H1 (cell line): ENCODE data around the gene NECTIN2.

ENCODE experiments used
- ASH2L ChIP-seq: fragments of 200-600, 300-600 bp; sonication (generic); IDR thresholded peaks from one replicate; pipeline ENCODE4 v1.7.1; 2017; ENCODE audit warnings: low read length
- CHD1 ChIP-seq: IDR thresholded peaks from 2 replicates; pipeline ENCODE4 v1.6.1; 2012; ENCODE audit warnings: low read depth, low read length, improper control_type of control experiment
- CHD2 ChIP-seq: IDR thresholded peaks from 2 replicates; pipeline ENCODE4 v1.6.1; 2012; ENCODE audit warnings: low read length, improper control_type of control experiment
- MAFK ChIP-seq: IDR thresholded peaks from 2 replicates; pipeline ENCODE4 v1.6.1; 2012; ENCODE audit warnings: low read depth, mild to moderate bottlenecking, improper control_type of control experiment, low read length
- POLR2A ChIP-seq, 2 experiments: IDR thresholded peaks; 1 replicate in 1 of 2; 2 replicates in 1 of 2; pipeline ENCODE4 v1.6.1; 2011; ENCODE audit warnings: low read depth in 2 of 2, low read length in 2 of 2, mild to moderate bottlenecking in 2 of 2; ENCODE audit errors: control extremely low read depth in 1 of 2
- POLR2AphosphoS5 ChIP-seq: IDR thresholded peaks from 2 replicates; pipeline ENCODE4 v1.6.1; 2011; ENCODE audit warnings: low read depth, low read length
- SP4 ChIP-seq: IDR thresholded peaks from 2 replicates; pipeline ENCODE4 v1.6.1; 2012; ENCODE audit warnings: low read length, inconsistent platforms
- TF ChIP-seq, protein P1 (sequence below), 3 experiments: IDR thresholded peaks; 1 replicate in 2 of 3; 2 replicates in 1 of 3; pipeline versions ENCODE4 v1.5.1 to v1.6.1; 2011; ENCODE audit warnings: low read length in 3 of 3, mild to moderate bottlenecking in 3 of 3, inconsistent platforms in 2 of 3, low read depth in 1 of 3, moderate library complexity in 1 of 3; ENCODE audit not compliant: insufficient read depth in 1 of 3; ENCODE audit errors: control extremely low read depth in 1 of 3
- TF ChIP-seq, protein P2 (sequence below): IDR thresholded peaks from 2 replicates; pipeline ENCODE4 v1.6.1; 2012; ENCODE audit warnings: inconsistent platforms

DNA sequence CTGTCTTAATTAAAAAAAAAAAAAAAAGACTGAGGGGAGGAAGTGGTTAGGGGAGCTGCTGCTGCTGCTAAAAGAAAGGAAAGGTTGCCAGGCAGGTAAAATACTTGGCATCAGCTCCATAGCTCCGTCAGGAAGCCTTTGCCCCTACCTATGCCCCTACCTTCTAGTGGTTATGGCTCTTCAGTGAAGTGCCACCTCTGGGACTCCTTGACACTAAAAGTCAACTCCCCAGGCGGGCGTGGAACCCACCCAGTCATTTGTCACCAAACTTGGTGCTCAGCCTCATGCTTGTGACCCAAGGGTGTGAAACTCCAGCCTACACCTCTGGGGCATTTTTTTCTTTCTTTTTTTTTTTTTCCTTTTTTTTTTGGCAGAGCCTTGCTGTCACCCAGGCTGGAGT lies 4.9 kb upstream of the NECTIN2 start:
- TF ChIP-seq MAFK (no peak), ASH2L (no peak), CHD1 (no peak), POLR2AphosphoS5 (no peak), CHD2 (no peak), POLR2A (IDR thresholded peaks at IDR 0.05; ENCODE audit: control extremely low read depth in 1 of 2, low read depth in 2 of 2, low read length in 2 of 2) (no peak), SP4 (no peak)
- TF ChIP-seq, protein P1, sequence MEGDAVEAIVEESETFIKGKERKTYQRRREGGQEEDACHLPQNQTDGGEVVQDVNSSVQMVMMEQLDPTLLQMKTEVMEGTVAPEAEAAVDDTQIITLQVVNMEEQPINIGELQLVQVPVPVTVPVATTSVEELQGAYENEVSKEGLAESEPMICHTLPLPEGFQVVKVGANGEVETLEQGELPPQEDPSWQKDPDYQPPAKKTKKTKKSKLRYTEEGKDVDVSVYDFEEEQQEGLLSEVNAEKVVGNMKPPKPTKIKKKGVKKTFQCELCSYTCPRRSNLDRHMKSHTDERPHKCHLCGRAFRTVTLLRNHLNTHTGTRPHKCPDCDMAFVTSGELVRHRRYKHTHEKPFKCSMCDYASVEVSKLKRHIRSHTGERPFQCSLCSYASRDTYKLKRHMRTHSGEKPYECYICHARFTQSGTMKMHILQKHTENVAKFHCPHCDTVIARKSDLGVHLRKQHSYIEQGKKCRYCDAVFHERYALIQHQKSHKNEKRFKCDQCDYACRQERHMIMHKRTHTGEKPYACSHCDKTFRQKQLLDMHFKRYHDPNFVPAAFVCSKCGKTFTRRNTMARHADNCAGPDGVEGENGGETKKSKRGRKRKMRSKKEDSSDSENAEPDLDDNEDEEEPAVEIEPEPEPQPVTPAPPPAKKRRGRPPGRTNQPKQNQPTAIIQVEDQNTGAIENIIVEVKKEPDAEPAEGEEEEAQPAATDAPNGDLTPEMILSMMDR (IDR thresholded peaks at IDR 0.05; ENCODE audit: control extremely low read depth in 1 of 3, insufficient read depth in 1 of 3, low read depth in 1 of 3, low read length in 3 of 3) = no peak
- TF ChIP-seq, protein P2, sequence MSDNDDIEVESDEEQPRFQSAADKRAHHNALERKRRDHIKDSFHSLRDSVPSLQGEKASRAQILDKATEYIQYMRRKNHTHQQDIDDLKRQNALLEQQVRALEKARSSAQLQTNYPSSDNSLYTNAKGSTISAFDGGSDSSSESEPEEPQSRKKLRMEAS = no peak
